MM.1S (cell line): Measurements from ENCODE around the gene ADORA2B.

Experiments
- CTCF ChIP-seq: fragments of 300-600 bp; sonication (generic); IDR thresholded peaks from 2 replicates; pipeline ENCODE4 v1.5.1; 2016; ENCODE audit warnings: antibody characterized with exemption, low read length, mixed read lengths
- EZH2 ChIP-seq: fragments of 300-600 bp; sonication (generic); optimal IDR thresholded peaks from 2 replicates; pipeline ENCODE3; 2017; ENCODE audit warnings: low read depth, mild to moderate bottlenecking, antibody characterized with exemption, low read length, mixed read lengths

- no peak for TF ChIP-seq EZH2
- TF ChIP-seq CTCF, result no peak
These were observed 22.9 kb downstream of the ADORA2B start for GRCh38 chr17:15967706-15968399.
